LHCN-M2 (cell line): ENCODE data around the gene PCBP3. TPM values are rescaled to one million over a fixed set of nuclear protein-coding genes. Genes with fewer than 3 reads are reported as not detected.
"Not testable (repeated sequence)": the region's sequence is repeated elsewhere in the genome, so short reads cannot be mapped to it uniquely, and the experiment has no call there.

ENCODE experiments used
- DNase-seq: peaks from one replicate; pipeline ENCODE4 v3.0.0-alpha.2; 2012; ENCODE audit warnings: low read depth
- total RNA-seq: library from RNA; depleted of rRNA; stranded (reverse); fragments of >200 nt; gene quantifications from 2 replicates; pipeline ENCODE4 v1.2.3, GENCODE V29; 2014

PCBP3 gene
- total RNA-seq, 1 experiment from 2014 or later: 3.8 TPM

DNA sequence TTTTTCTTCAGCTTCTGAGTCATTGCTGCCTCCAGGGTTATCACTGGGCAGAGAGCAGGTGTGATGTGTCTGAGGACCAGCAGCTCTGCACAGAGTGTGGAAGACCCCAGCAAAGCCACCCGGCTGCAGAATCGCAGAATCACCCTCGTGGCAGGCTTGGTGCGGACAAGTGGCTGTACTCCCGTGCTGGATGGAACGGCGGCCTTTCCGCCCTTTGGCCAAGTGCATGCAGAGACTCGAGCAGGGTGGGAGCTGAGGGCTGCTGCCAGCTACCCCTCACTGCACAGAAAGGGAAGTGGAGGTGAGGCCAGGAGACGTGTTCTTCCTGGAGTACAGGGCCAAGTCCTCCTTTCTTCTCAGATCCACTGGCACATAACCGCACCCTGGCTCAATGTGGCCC is 162.5 kb downstream of the PCBP3 start:
- no peak for DNase-seq

DNA sequence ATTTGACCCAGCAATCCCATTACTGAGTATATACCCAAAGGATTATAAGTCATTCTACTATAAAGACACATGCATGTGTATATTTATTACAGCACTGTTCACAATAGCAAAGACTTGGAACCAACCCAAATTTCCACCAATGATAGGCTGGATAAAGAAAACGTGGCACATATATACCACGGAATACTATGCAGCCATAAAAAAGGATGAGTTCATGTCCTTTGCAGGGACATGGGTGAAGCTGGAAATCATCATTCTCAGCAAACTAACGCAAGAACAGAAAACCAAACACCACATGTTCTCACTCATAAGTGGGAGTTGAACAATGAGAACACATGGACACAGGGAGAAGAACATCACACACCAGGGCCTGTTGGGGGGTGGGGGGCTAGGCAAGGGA is 165.1 kb downstream of the PCBP3 start:
- DNase-seq: not testable (repeated sequence)

DNA sequence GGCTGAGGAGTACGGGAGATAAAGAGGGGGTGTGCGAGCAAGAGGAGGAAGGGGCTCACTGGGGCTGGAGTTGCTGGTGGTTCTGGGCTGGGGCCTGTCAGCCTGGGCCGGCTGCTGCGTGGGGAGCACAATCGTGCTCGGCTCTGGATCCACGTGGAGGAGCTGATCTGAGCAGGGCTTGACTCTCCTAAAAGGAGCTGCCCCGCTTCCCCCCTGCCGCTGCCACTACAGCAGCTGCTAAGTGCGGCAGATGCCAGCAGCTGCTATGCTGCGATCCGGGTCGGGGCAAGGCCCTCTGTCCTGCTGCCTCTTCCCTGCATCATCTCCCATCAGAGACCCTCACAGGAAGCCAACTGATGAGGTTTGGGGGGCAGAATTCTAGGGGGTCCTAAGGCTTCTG is 165.9 kb downstream of the PCBP3 start:
- DNase-seq: no peak

DNA sequence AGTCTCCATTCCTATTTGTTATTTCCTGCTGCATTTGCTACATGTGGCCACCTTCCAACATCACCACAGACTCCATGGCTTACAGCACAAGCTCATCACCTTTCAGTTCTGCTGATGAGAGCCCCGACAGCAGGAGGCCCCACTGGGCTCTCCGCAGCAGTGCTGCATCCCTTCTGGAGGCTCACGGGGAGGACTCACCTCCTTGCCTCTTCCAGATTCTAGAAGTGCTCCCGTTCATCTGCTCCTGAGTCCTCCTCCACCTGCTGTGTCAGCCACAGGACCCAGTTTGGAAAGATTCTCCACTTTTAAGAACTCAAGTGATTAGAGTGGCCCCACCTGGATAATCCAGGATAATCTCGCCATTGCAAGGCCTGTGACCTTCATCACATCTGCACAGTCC is 167.6 kb downstream of the PCBP3 start:
- DNase-seq: no peak

DNA sequence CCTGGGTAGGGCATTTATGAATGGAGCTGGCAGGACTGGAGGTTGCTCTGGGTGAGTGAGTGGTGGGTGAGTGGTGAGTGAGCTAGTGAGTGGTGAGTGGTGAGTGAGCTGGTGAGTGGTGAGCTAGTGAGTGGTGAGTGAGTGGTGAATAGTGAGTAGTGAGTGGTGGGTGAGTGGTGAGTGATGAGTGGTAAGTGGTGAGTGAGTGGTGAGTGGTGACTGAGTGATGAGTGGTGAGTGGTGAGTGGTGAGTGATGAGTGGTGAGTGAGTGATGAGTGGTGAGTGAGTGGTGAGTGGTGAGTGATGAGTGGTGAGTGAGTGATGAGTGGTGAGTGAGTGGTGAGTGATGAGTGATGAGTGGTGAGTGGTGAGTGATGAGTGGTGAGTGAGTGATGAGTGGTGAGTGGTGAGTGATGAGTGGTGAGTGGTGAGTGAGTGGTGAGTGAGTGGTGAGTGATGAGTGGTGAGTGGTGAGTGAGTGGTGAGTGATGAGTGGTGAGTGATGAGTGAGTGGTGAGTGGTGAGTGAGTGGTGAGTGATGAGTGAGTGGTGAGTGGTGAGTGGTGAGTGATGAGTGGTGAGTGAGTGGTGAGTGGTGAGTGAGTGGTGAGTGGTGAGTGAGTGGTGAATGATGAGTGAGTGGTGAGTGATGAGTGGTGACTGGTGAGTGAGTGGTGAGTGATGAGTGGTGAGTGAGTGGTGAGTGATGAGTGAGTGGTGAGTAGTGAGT is 170.8 kb downstream of the PCBP3 start:
- DNase-seq: not testable (repeated sequence)

DNA sequence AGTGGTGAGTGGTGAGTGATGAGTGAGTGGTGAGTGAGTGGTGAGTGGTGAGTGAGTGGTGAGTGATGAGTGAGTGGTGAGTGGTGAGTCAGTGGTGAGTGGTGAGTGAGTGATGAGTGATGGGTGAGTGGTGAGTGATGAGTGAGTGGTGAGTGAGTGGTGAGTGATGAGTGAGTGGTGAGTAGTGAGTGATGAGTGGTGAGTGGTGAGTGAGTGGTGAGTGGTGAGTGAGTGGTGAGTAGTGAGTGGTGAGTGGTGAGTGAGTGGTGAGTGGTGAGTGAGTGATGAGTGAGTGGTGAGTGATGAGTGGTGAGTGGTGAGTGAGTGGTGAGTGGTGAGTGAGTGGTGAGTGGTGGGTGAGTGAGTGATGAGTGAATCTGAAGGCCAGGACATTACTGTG is 172.3 kb downstream of the PCBP3 start:
- not testable (repeated sequence) for DNase-seq

DNA sequence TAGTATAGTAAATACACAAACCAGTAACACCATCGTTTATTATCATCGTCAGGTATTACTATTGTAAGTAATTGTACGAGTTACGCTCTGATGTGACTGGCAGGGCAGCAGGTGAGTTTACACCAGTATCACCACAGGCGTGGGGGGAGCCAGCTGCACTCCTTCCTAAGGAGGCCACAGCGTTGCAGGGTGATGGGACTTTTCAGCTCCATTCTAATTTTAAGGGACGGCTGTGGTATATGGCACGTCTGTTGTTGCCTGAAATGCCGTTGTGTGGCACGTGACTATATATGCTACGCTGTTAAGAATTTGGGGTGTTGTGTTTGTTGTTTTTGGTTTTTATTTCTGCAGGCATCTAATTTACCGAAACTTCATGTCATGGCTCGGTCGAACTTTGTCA is 173.3 kb downstream of the PCBP3 start:
- DNase-seq: no peak

DNA sequence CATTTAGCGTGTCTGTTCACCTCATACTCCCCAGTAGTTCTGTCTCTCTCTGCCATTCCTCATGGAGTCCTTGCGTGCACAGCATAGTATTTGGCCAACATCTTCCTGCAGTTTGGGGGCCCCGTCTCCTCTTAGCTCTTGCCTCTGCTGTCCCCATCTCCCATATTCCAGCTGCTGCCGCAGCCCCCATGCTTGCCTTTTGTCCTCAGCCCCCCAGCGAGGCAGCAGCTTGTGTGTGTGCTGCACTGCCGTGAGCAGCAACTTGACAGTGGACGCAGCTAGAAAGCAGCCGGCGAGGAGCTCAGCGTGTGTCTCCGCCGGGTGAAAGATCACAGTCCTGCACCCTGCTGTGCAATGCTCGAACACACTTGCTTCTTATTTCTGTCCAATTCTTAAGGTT is 173.8 kb downstream of the PCBP3 start:
- no peak for DNase-seq

DNA sequence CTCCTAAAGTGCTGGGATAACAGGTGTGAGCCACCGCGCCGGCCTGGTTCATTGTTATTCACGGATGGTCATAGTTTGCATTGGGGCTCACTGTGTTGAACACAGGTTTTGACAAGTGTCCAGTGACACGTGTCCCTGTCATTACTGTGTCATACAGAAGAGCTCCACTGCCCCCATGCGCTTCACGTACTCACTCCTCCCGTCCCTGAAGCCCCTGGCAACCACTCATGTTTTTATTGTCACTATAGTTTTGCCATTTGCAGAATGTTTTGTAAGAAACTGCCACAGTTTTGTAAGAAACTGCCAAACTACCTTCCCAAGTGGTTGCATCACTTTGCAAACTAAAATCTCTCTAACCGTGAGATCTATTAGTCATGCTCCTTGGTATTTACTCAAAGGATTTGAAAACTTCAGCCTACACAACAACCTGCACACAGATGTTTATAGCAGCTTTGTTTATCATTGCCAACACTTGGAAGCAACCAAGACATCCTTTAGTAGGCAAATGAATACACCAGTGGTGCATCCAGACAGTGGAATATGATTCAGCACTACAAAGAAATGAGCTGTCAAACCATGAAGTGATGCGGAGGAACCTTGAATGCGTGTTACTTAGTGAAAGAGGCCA is 174.9 kb downstream of the PCBP3 start:
- peak; percentile 74 for DNase-seq

DNA sequence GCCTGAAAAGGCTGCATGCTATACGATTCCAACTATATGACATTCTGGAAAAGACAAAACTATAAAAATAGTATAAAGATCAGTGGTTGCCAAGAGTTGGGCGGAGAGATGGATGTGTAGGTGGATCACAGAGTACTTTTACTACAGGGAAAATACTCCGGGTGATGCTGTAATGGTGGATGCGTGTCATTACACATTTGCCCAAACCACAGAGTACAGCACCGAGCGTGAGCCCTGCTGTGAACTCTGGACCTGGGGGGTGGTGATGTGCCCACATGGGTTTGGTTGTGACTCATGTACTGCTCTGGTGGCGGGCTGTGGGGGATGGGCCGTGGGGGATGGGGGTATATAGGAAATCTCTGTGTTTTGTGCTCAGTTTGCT is 175.4 kb downstream of the PCBP3 start:
- peak; percentile 94 for DNase-seq

DNA sequence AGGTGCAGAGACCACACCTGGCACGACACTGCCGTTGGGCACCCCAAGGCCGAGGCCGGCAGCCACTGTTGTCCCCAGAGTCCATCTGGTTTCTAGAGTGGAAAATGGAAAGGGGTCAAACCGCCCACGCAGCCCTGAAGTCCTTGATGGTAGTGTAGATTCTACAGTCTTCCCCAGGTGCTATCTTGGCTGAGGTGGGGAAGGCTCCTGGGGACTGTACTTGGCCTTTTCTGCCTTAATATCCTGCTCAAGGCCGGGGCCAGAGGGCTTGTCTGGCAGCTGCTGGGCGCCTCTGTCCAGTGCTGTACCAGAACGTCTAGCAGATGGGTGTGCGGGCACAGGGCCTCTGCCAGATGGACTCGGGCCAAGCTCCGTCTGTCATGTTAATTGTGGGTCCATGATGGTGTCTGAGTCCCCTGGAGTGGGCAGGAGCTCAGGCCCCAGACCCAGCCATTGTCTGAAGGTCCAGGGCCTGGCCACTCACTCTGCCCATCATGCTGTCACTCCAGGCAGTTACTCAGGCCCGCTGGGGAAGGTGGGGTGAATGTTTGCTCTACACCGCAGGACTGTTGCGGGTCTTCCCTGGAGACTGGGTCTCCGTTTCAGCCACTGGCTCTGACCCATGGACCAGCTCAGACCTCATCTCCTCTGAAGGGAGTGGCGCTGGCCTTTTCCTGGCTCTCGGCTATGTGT is 176.1 kb downstream of the PCBP3 start:
- DNase-seq: peak; percentile 60

DNA sequence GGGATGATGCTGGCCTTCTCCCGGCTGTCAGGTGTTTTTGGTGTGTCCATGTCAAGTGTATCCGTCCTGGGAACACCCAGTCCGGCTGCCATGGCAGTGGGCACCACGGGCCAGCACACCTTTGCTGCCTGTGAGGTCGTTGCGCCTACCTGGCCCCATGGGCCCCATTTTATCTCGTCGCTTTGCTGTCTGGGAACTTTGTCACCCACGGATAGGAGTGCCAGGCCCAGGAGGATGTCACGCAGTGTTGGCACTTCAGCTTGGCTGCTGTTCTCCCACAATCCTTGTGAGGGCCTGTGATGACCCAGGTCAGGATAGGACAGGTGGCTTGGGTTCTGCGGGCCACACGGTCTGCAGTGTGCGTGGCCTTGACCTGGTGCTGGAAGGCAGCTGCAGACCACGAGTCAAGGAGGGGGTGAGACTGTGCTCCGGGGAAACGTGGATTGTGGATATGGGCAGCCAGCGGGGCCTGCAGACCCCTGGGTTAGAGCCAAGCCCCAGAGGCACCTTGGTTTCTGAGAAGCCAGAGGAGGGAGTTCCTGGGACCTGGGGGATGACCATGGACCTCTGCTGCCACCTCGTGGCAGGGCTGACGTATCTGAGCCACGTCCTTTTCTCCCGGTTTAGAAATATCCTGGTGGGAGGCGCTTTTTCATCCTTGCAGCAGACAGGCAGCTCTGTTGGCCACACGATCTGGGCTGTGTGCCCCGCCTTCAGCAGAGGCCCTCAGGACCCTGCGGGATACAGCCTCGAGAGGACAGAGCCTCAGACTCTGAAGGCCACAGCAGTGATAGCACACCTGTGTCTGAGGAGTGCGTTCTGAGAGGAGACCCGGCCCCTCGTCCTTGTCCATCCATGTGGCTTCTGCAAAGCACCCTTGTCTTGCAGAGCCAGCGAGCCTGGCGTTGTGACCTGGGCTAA is 176.9 kb downstream of the PCBP3 start:
- peak; percentile 88 for DNase-seq

DNA sequence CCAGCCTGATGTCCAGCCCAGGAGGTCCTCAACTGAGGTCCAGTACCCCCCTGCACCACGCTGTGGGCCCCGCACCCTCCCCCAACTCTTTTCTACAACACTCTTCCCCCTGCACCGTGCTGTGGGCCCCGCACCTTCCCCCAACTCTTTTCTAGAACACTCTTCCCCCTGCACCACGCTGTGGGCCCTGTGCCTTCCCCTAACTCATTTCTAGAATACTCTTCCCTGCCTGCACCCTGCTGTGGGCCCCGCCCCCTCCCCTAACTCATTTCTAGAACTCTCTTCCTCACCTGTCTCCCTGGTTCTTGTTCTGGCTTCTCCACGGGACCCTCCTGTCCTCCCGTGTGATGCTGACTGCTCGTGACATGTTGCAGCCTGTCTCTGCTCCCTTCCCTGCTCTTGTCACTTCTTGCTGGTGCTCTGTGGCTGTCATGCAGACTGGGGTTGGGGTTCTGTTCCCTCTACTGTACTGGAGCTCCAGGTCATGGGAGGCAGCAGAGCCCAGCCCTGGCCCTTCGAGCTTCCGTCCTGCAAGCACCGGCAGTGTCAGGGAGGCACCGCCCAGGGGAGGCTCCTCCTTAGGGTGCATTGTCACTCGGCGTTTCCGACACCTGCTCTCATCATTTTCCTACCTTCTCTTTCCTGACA is 177.9 kb downstream of the PCBP3 start:
- no peak for DNase-seq

DNA sequence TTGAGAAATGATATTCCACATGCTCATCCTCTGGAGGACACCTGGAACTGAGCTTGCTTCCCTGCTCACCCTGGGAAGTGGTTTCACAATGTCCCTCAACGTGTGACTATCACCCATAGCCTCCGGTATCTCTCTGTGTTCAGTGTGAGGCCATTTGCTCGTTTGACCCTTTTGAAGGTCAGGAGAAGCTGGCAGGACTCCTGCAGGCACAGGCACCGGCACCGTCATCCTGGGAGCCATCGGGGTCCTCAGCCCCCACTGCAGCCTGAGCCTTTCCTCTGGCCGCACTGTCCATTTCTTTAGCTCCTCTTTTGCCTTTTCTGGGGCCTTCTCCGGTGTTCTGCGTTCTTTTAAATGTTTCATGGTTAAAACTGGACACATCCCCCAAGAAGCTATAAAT is 178.5 kb downstream of the PCBP3 start:
- no peak for DNase-seq

DNA sequence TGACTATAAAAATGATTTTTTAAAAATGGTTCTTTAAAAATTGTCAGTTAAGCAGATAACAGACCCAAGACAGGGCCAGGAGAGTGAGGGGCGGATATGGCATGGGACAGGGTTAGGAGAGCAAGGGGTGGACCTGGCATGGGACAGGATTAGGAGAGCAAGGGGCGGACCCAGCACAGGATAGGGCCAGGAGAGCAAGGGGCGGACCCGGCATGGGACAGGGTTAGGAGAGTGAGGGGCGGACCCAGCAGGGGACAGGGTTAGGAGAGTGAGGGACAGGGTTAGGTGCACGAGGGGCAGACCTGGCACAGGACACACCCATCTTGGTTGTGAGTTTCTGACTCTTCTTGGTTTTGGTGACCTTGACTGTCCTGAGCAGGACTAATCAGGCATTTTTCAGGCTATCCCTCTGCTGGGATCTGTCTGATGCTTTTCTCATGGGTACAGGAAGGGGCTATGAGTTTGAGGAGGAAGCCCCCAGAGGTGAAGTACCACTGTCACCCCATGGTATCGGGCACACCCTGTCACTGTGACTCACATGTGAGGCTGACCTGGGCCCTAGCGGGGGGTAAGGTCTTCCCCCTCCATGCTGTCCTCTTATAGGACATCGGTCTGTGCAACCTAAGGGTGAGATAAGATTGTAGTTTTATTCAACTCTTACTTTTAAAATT is 179.0 kb downstream of the PCBP3 start:
- no peak for DNase-seq

DNA sequence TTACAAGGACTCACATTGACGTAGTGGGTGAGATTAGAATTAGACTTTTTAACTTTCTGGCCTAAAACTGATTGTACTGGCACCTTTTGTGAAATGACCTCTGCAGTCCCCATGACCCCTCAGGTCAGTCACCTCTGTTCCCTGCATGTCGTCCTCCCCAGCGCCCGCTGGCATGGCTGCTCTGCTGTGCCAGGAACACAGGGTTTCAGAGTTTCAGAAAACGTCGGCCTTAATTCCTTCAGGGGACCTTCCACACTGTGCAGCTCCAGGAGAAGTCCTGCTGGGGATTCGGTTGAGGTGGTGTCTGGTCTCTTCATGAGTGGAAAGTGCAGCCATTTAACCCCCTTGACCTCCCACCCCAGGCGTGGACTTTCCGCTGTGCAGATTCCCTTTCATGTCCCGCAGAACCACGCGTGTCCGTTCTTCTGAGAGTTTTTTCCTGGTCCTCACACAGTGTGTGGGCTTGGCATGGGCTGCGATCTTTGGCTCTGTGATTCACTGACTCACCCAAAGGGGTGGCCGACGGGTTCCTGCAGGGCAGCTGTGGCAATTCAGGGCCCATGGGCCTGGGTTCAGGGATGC is 179.7 kb downstream of the PCBP3 start:
- no peak for DNase-seq

DNA sequence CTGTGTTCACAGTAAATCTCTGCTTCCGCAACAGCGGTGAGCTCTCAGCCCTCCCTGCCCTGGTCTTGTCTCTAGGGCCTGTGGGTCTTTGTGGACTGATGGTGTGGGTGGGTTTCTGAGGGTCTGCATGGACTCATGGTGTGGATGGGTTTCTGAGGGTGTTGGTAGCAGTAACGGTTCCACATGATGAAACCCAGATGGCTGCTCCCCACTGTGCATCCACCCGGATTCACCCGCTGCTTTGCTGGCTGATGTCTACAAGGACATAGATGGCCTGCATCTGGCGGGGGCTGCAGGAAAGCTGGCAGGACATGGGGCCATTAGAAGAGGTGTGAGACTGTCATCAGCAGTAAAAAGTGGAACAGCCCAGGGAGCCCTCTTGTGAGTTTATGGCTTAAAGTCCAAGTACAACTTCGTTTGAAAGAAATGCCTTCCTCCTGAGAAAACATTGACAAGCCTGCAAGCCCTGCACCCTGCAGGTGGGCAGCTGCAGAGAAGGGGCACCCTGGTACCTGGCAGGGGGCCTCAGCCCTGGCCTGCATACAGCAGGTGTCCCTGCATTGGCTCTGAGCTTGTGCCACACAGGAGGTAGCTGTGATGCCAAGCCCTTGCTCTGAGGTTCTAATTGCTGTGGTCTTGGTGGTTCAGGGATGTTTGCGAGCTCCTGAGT is 181.2 kb downstream of the PCBP3 start:
- no peak for DNase-seq

DNA sequence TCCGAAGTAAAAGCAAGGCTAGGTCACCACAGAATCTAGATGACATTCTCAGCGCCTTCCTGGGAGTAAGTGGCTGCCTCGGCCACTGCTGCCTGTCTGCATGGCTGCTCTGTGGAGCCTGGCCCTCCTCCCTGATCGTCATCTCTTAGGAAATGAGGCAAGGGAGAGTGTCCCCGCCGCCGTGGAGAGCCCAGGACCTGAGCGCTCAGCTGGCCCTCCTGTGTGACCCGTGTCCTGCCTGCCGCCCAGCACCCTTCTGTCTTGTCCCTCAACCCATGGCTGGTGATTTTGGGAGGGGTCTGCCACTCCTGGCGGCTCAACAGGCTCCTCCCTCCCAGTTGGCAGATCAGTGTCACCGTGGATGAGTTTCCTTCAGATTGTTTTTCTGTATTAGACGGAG is 181.7 kb downstream of the PCBP3 start:
- no peak for DNase-seq

DNA sequence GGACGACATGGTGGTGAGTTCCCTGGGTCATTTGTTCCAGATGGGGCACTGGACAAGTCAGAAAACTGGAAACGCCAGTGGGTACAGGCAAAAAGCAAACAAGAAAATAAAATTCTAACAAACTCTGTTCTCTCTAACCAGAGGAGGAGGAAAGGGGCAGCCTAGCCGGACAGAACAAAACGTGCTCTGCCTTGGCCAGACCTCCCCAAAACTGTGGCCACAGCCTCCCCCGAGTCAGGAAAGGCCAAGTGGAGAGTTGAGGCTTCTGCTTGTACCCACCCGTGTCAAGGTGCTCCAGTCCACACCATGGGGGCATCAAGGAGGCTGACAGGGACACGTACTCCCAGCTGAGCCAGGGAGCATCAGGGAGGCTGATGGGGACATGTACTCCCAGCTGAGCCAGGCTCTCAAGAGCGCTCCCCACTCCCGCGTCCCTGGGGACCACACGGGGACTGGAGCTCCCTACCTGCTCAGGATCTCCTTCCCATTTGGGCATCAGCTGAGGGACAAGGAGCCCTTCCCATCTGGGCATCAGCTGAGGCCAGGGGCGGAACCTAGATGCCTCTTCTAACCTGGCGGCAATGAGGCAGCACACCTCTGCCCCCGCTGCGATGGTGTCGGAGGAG is 183.3 kb downstream of the PCBP3 start:
- no peak for DNase-seq
